Retinal pigment epithelial cell (primary cell): Measurements from ENCODE around the gene ADH5.

Source experiments
- DNase-seq: peaks from one replicate; pipeline ENCODE4 v3.0.0-alpha.2; 2010; ENCODE audit warnings: low read depth
- H3K4me3 ChIP-seq: 2 replicates; pipeline ENCODE4 v1.5.1; 2011; ENCODE audit warnings: mild to moderate bottlenecking, low read length, control low read depth, moderate library complexity
- CTCF ChIP-seq: conservative IDR thresholded peaks from 2 replicates; pipeline ENCODE4 v1.5.1; 2011; ENCODE audit warnings: low read depth, low read length, control low read depth, inconsistent platforms

The ADH5 gene

GRCh38 chr4:99021386-99021785 lies 67.2 kb downstream of the ADH5 start:
- DNase-seq = no peak
- TF ChIP-seq CTCF = no peak
- H3K4me3 ChIP-seq = no peak overlapping the region
